Spleen (tissue), 11 donors: ENCODE measurements around the gene EPSTI1. TPM values are rescaled to one million over a fixed set of nuclear protein-coding genes. Genes with fewer than 3 reads are reported as not detected.

Source experiments
- DNase-seq: peaks from one replicate; pipeline ENCODE4 v3.0.0-alpha.2; 2020
- H3K27ac ChIP-seq, 8 donors: fragments of 200-600 bp; sonication (generic) in 7 of 8; 1 replicate in 4 of 8; 2 replicates in 4 of 8; pipeline versions ENCODE4 v1.5.0 to v1.8.0; 2016 to 2021; ENCODE audit warnings: inconsistent platforms in 4 of 8, mild to moderate bottlenecking in 4 of 8, moderate library complexity in 1 of 8
- H3K27me3 ChIP-seq, 7 donors: fragments of 200-600 bp; sonication (generic) in 6 of 7; replicated peaks in 1 of 7; 1 replicate in 4 of 7; 2 replicates in 3 of 7; pipeline versions ENCODE4 v1.5.0 to v1.8.0; 2016 to 2021; ENCODE audit warnings: inconsistent platforms in 3 of 7, mild to moderate bottlenecking in 1 of 7
- H3K36me3 ChIP-seq, 6 donors: fragments of 200-600 bp; sonication (generic) in 5 of 6; 1 replicate in 4 of 6; 2 replicates in 2 of 6; pipeline versions ENCODE4 v1.5.0 to v1.8.0; 2016 to 2021; ENCODE audit warnings: inconsistent platforms in 2 of 6
- H3K4me1 ChIP-seq, 6 donors: fragments of 200-600 bp; sonication (generic) in 5 of 6; 1 replicate in 3 of 6; 2 replicates in 3 of 6; pipeline versions ENCODE4 v1.5.0 to v1.8.0; 2016 to 2021; ENCODE audit warnings: inconsistent platforms in 3 of 6
- H3K4me3 ChIP-seq, 8 donors: fragments of 200-600 bp; sonication (generic) in 7 of 8; 1 replicate in 4 of 8; 2 replicates in 4 of 8; pipeline versions ENCODE4 v1.5.0 to v1.8.0; 2016 to 2021; ENCODE audit warnings: inconsistent platforms in 4 of 8, mild to moderate bottlenecking in 4 of 8, moderate library complexity in 2 of 8
- H3K9me3 ChIP-seq, 8 donors: fragments of 200-600 bp; sonication (generic) in 7 of 8; 1 replicate in 4 of 8; 2 replicates in 4 of 8; pipeline versions ENCODE4 v1.5.0 to v1.8.0; 2016 to 2021; ENCODE audit warnings: inconsistent platforms in 4 of 8
- POLR2A ChIP-seq, 3 donors: fragments of 450-650 bp; IDR thresholded peaks; one replicate each; pipeline ENCODE4 v1.5.1; 2017; ENCODE audit warnings: antibody characterized with exemption in 3 of 3, mild to moderate bottlenecking in 1 of 3
- POLR2AphosphoS5 ChIP-seq, 3 donors: sonication (generic); formaldehyde crosslinking; IDR thresholded peaks; one replicate each; pipeline ENCODE4 v1.5.1; 2017; ENCODE audit warnings: antibody characterized with exemption in 3 of 3
- WGBS, 5 donors: extraction: QIAGEN DNeasy Blood & Tissue Kit in 3 of 5; methylation state at CpG; one replicate each; pipeline versions ENCODE4 v1.1.5 to v1.1.7; 2013 to 2018; 5-methylcytosine and 5-hydroxymethylcytosine counted together
- intact Hi-C: fragments of 100-400 bp; cut with DNase I; formaldehyde crosslinking; loops from one replicate; pipeline ENCODE4 v1.15.0; 2023; ENCODE audit warnings: low total_unique reads
- polyA plus RNA-seq, 3 donors: library from polyadenylated mRNA; stranded (reverse); fragments of 200-250 nt; gene quantifications; one replicate each; pipeline ENCODE4 v1.2.1, GENCODE V29; 2013
- total RNA-seq, 7 donors: library from RNA; depleted of rRNA in 3 of 7; stranded (reverse); fragments of >200 nt in 3 of 7; fragmentation: NEBNext Ultra II Directional in 4 of 7; extraction: Animal tissue kit (Norgen Biotek cat#: 25700) in 4 of 7; gene quantifications; one replicate each; pipeline versions ENCODE4 v1.1.0 to v1.2.1, GENCODE V29; 2016 to 2021
- TF ChIP-seq, protein P1 (sequence below), 11 experiments: fragments of 200-600 bp in 7 of 11; fragments of 450-650 bp in 4 of 11; sonication (generic) in 4 of 11; IDR thresholded peaks in 8 of 11; conservative IDR thresholded peaks in 3 of 11; 1 replicate in 7 of 11; 2 replicates in 4 of 11; pipeline versions ENCODE4 v1.4.0 to v1.8.0; 2016 to 2021; ENCODE audit warnings: antibody characterized with exemption in 11 of 11, inconsistent platforms in 4 of 11, mild to moderate bottlenecking in 1 of 11
- donor health status: healthy with polysubstance abuse.
- donor health status: DM: no; HTN: no; CAD: no; lungs with moderate emphysema.
- donor health status: DM: no; HTN: no; CAD: no.
- donor health status: Bipolar disorder and iron deficiency.
- donor health status: healthy.
- donor health status: DM: no; HTN: no; CAD: no.
- donor health status: DM: yes; HTN: yes; CAD: no.

The EPSTI1 gene
- total and polyA plus RNA-seq, 10 donors = 9.9 to 50.2 (median 20.1) TPM

DNA sequence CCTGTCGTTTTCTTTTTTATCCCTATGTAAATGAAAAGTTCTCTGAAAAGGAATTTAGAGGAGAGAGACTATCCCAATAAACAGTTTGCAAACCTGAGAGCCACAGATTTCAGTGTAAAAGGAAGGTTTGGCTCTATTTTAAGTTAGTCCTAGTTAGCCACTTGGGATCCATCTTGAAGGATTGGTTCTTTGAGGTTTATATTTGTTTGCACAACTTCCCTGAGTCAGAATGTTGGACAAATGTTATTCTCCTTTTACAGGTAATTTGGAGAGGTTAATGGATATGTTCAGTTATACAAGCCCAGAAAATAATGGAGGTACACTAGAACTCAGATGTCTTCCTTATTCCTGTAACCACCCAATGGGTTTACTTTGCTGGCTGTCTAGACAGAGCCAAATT is 28.8 kb upstream of the EPSTI1 start:
- no peaks in the 10 kb centered on the region for H3K36me3 ChIP-seq
- no peak for TF ChIP-seq POLR2A (IDR thresholded peaks at IDR 0.05)
- no peak for TF ChIP-seq POLR2AphosphoS5 (IDR thresholded peaks at IDR 0.05)
- TF ChIP-seq, protein P1, sequence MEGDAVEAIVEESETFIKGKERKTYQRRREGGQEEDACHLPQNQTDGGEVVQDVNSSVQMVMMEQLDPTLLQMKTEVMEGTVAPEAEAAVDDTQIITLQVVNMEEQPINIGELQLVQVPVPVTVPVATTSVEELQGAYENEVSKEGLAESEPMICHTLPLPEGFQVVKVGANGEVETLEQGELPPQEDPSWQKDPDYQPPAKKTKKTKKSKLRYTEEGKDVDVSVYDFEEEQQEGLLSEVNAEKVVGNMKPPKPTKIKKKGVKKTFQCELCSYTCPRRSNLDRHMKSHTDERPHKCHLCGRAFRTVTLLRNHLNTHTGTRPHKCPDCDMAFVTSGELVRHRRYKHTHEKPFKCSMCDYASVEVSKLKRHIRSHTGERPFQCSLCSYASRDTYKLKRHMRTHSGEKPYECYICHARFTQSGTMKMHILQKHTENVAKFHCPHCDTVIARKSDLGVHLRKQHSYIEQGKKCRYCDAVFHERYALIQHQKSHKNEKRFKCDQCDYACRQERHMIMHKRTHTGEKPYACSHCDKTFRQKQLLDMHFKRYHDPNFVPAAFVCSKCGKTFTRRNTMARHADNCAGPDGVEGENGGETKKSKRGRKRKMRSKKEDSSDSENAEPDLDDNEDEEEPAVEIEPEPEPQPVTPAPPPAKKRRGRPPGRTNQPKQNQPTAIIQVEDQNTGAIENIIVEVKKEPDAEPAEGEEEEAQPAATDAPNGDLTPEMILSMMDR (IDR thresholded peaks at IDR 0.05 in 8 of 11, conservative IDR thresholded peaks at IDR 0.05 in 3 of 11) = no peak
- DNase-seq = no peak
- no peaks in the 10 kb centered on the region for H3K9me3 ChIP-seq
- no peaks in the 10 kb centered on the region for H3K27me3 ChIP-seq
- H3K4me3 ChIP-seq = no peak overlapping the region
- peaks cover 11 to 30% (median 22%) of the 10 kb centered on the region in 6 donors for H3K4me1 ChIP-seq
- intact Hi-C loops = no loop called here
- H3K27ac ChIP-seq = no peak overlapping the region
- 71 to 82% (median 74%) methylated on average over 1 of the region's 1 CpG for WGBS, 5 donors

DNA sequence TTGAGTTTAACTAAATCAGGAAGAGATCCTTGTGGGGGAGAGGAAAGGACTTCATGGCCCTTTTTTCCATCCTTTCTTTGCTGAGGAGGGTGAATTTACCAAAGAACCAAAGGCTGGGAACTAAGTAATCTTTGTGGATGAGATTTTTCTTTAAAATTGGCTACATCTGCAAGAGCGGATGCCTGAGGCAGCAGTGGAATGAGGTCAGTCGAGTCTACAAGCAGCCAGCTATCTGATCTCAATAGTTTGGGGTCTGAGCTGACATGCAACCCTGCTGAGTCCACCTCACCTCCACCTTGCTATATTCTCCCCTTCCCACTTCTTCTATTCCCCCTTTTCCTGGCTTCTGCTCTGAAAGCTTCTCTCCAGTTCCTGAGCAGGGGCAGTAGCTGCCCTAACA is 27.8 kb upstream of the EPSTI1 start:
- Histone ChIP-seq H3K4me1 (peaks cover 4 to 20% (median 13%) of the 10 kb centered on the region in 6 donors), H3K9me3 (no peaks in the 10 kb centered on the region), H3K36me3 (no peaks in the 10 kb centered on the region), H3K4me3 (no peak overlapping the region), H3K27ac (no peak overlapping the region), H3K27me3 (no peaks in the 10 kb centered on the region)
- TF ChIP-seq POLR2AphosphoS5 (IDR thresholded peaks at IDR 0.05) = no peak
- TF ChIP-seq POLR2A (IDR thresholded peaks at IDR 0.05) = no peak
- DNase-seq = no peak
- WGBS, 5 donors = 68 to 89% (median 80%) methylated on average over 2 of the region's 2 CpGs
- intact Hi-C loops = no loop called here

DNA sequence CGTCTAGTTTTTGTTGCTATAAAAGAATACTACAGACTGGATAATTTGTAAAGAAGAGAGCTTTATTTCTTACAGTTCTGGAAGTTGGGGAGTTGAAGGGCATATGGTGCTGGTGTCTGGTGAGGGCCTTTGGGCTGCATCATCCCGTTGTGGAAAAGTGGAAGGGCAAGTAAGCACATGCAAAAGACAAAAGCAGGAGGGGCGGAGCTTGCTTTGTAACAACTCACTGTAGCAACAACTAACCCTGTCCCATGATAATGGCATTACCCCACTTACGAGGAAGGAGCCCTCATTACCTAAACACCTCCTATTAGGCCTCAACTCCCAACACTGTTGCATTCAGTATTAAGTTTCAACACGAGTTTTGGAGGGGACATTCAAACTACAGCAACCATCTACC is 24.2 kb upstream of the EPSTI1 start:
- intact Hi-C loops = no loop called here
- H3K27ac ChIP-seq = no peak overlapping the region
- H3K27me3 ChIP-seq = no peaks in the 10 kb centered on the region
- H3K4me3 ChIP-seq = no peak overlapping the region
- 80 to 90% (median 86%) methylated on average over 5 of the region's 5 CpGs for WGBS, 5 donors
- no peaks in the 10 kb centered on the region for H3K4me1 ChIP-seq
- no peak for TF ChIP-seq POLR2AphosphoS5 (IDR thresholded peaks at IDR 0.05)
- no peak for TF ChIP-seq POLR2A (IDR thresholded peaks at IDR 0.05)
- H3K36me3 ChIP-seq = no peaks in the 10 kb centered on the region
- no peak for DNase-seq
- H3K9me3 ChIP-seq = no peaks in the 10 kb centered on the region

DNA sequence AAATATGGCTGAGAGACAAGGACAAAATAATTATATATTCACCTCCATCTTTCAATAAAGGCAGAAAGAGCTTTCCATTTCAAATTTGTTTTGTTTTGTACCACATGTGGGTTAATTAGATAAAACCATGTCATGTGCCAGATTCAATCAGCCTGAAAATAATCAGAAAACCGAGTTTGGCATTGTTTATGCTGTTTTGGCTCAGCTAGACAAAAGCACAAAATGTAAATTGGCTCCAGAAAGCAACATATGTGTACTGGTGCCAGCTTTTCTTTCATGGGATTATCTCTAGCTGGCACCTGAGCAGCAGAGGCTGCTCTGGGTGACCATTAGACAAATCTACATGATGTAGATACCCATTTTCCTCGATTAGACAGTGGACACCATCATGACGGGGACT is 22.1 kb upstream of the EPSTI1 start:
- Histone ChIP-seq H3K27me3 (no peaks in the 10 kb centered on the region), H3K4me3 (no peak overlapping the region), H3K36me3 (no peaks in the 10 kb centered on the region), H3K27ac (no peak overlapping the region), H3K9me3 (no peaks in the 10 kb centered on the region), H3K4me1 (no peaks in the 10 kb centered on the region)
- intact Hi-C loops = no loop called here
- DNase-seq = no peak
- 76 to 92% (median 81%) methylated on average over 3 of the region's 3 CpGs for WGBS, 5 donors
- TF ChIP-seq, protein P1 (IDR thresholded peaks at IDR 0.05 in 8 of 11, conservative IDR thresholded peaks at IDR 0.05 in 3 of 11) = no peak
- TF ChIP-seq POLR2AphosphoS5 (IDR thresholded peaks at IDR 0.05) (no peak), POLR2A (IDR thresholded peaks at IDR 0.05) (no peak)

DNA sequence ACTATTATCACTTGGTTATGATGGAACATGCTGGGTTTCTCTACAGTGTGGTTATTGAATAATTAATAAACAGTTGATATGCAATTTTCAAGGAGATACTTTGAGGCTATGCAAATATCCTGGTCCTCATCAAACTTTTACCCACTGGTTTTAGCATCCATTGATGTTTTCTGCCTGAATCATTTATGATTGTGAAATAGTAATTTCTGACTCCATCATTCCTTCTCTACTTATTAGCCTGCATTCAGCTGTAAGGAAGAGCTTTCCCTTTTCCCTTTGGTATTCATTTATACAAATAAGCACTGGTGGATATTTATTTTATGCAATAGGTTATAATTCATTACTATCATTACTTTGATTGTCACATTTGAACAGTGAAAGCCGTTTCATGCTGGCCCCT is 17.5 kb upstream of the EPSTI1 start:
- intact Hi-C loops = no loop called here
- DNase-seq = no peak
- no peaks in the 10 kb centered on the region for H3K36me3 ChIP-seq
- H3K27me3 ChIP-seq = no peaks in the 10 kb centered on the region
- H3K4me3 ChIP-seq = no peak overlapping the region
- no peak overlapping the region for H3K27ac ChIP-seq
- WGBS, 5 donors = 84 to 96% (median 86%) methylated on average over 1 of the region's 1 CpG
- H3K4me1 ChIP-seq = no peaks in the 10 kb centered on the region
- TF ChIP-seq, protein P1 (IDR thresholded peaks at IDR 0.05 in 8 of 11, conservative IDR thresholded peaks at IDR 0.05 in 3 of 11) = no peak
- TF ChIP-seq POLR2A (IDR thresholded peaks at IDR 0.05) = no peak
- TF ChIP-seq POLR2AphosphoS5 (IDR thresholded peaks at IDR 0.05) = no peak
- no peaks in the 10 kb centered on the region for H3K9me3 ChIP-seq
